GM12865 (cell line): Measurements from ENCODE around the gene KCNIP3.

Experiments used
- DNase-seq: peaks from one replicate; pipeline ENCODE4 v3.0.0; 2010; ENCODE audit warnings: low read depth
- H3K4me3 ChIP-seq: 2 replicates; pipeline ENCODE4 v1.5.1; 2011; ENCODE audit warnings: mild to moderate bottlenecking, low read depth, low read length, control low read depth
- CTCF ChIP-seq: IDR thresholded peaks from 2 replicates; pipeline ENCODE4 v1.5.1; 2011; ENCODE audit warnings: low read length, control low read depth, low read depth, inconsistent platforms; ENCODE audit not compliant: insufficient read depth; ENCODE audit errors: missing control alignments

The KCNIP3 gene

GRCh38 chr2:95356821-95357700, 59.9 kb downstream of the KCNIP3 start:
- DNase-seq = no peak
- no peak for TF ChIP-seq CTCF
- H3K4me3 ChIP-seq = no peak overlapping the region

GRCh38 chr2:95357717-95358280, 60.7 kb downstream of the KCNIP3 start:
- no peak overlapping the region for H3K4me3 ChIP-seq
- no peak for DNase-seq
- TF ChIP-seq CTCF = no peak

GRCh38 chr2:95359031-95359430, 61.9 kb downstream of the KCNIP3 start:
- H3K4me3 ChIP-seq = no peak overlapping the region
- DNase-seq = no peak
- no peak for TF ChIP-seq CTCF

GRCh38 chr2:95359501-95359930, 62.4 kb downstream of the KCNIP3 start:
- no peak for DNase-seq
- no peak overlapping the region for H3K4me3 ChIP-seq
- TF ChIP-seq CTCF = no peak

- no peak overlapping the region for H3K4me3 ChIP-seq
- TF ChIP-seq CTCF = no peak
- DNase-seq = no peak
Observed at GRCh38 chr2:95361216-95361980, 64.3 kb downstream of the KCNIP3 start.

GRCh38 chr2:95362486-95362885, 65.3 kb downstream of the KCNIP3 start:
- DNase-seq = no peak
- H3K4me3 ChIP-seq = no peak overlapping the region
- no peak for TF ChIP-seq CTCF
